HL-60 (cell line): ENCODE results near the gene AFG3L2.

ENCODE experiments used
- DNase-seq, 2 experiments: peaks; one replicate each; pipeline ENCODE4 v3.0.0-alpha.2; 2010 to 2020; ENCODE audit warnings: low read depth in 1 of 2, low spot score in 1 of 2
- H3K27ac ChIP-seq: fragments of 250-450 bp; sonication (Bioruptor Pico); replicated peaks from 2 replicates; pipeline ENCODE4 v1.5.1; 2020; ENCODE audit warnings: mild to moderate bottlenecking, moderate library complexity
- H3K27me3 ChIP-seq: fragments of 250-450 bp; sonication (Bioruptor Pico); 2 replicates; pipeline ENCODE4 v1.5.1; 2021; ENCODE audit warnings: mild to moderate bottlenecking, moderate library complexity; ENCODE audit not compliant: insufficient read depth, poor library complexity, severe bottlenecking
- H3K4me3 ChIP-seq: replicated peaks from 2 replicates; pipeline ENCODE4 v1.5.1; 2011; ENCODE audit warnings: mild to moderate bottlenecking, control low read depth, low read length; ENCODE audit not compliant: insufficient read depth
- CTCF ChIP-seq: IDR thresholded peaks from one replicate; pipeline ENCODE4 v1.5.1; 2011; ENCODE audit warnings: low read length, control low read depth, inconsistent platforms; ENCODE audit not compliant: insufficient read depth
- GABPA ChIP-seq: IDR thresholded peaks from 2 replicates; pipeline ENCODE4 v1.6.1; 2012; ENCODE audit warnings: low read depth
- POLR2AphosphoS5 ChIP-seq: IDR thresholded peaks from 2 replicates; pipeline ENCODE4 v1.6.1; 2012; ENCODE audit warnings: low read depth
- REST ChIP-seq: IDR thresholded peaks from 2 replicates; pipeline ENCODE4 v1.6.1; 2012; ENCODE audit warnings: low read depth; ENCODE audit not compliant: insufficient replicate concordance
- SPI1 ChIP-seq: IDR thresholded peaks from 2 replicates; pipeline ENCODE4 v1.6.1; 2012; ENCODE audit warnings: low read depth, mild to moderate bottlenecking, borderline replicate concordance

The AFG3L2 gene

GRCh38 chr18:12302391-12303147 is 74.5 kb downstream of the AFG3L2 start:
- H3K27me3 ChIP-seq: peaks cover 32% of the 10 kb centered on the region
- TF ChIP-seq REST (no peak), CTCF (no peak), SPI1 (no peak)
- no peak for DNase-seq
- H3K27ac ChIP-seq: no peak overlapping the region
- H3K4me3 ChIP-seq: no peak overlapping the region

GRCh38 chr18:12301263-12302005 is 75.6 kb downstream of the AFG3L2 start:
- Histone ChIP-seq H3K27me3 (peaks cover 21% of the 10 kb centered on the region), H3K27ac (no peak overlapping the region), H3K4me3 (no peak overlapping the region)
- no peak for TF ChIP-seq POLR2AphosphoS5
- no peak for TF ChIP-seq CTCF
- TF ChIP-seq SPI1: no peak
- TF ChIP-seq GABPA: no peak
- no peak for TF ChIP-seq REST
- no peak for DNase-seq

GRCh38 chr18:12299862-12300261 is 77.2 kb downstream of the AFG3L2 start:
- no peak overlapping the region for H3K27ac ChIP-seq
- TF ChIP-seq REST: no peak
- TF ChIP-seq SPI1: no peak
- TF ChIP-seq CTCF: no peak
- no peak for TF ChIP-seq POLR2AphosphoS5
- no peak for TF ChIP-seq GABPA
- no peak for DNase-seq
- no peak overlapping the region for H3K4me3 ChIP-seq
- peaks cover 13% of the 10 kb centered on the region for H3K27me3 ChIP-seq
